Stimulated activated naive CD4-positive, alpha-beta T cell (primary cell): Measurements from ENCODE around the gene STT3B.

Experiments used
- DNase-seq, 6 experiments: peaks; one replicate each; lab custom pipeline; 2025; lab: John Stamatoyannopoulos, UW

STT3B gene

GRCh38 chr3:31648286-31648968 lies 115.7 kb downstream of the STT3B start:
- DNase-seq = no peak

GRCh38 chr3:31652296-31652695 lies 119.6 kb downstream of the STT3B start:
- no peak for DNase-seq

DNA sequence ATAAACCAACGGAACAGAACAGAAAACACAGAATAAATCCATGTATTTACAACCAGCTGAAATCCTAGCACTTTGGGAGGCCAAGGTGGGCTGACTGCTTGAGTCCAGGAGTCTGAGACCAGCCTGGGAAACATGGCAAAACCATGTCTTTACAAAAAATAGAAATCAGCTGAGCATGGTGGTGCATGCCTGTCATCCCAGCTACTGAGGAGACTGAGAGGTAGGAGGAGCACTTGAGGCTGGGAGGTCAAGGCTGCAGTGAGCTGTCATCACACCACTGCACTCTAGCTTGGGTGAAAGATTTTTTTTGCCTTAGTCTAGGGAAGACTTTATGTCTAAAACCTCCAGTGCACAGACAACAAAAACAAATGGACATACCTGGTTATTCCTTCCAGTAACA lies 120.7 kb downstream of the STT3B start:
- DNase-seq = no peak

GRCh38 chr3:31654998-31655397 lies 122.3 kb downstream of the STT3B start:
- DNase-seq = no peak

DNA sequence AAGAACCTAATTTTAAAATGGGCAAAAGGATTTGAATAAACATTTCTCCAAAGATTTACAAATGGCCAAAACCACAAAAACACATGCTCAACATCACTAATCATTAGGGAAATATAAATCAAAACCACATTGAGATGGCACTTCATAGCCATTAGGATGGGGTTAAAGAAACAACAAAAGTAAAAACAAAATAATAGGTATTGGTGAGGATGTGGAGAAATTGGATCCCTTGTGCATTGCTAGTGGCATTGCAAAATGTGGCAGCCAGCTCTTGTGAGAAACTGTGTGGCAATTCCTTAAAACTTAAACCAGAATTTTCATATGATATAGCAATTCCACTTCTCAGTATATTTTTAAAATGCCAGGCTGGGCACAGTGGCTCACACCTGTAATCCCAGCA lies 126.5 kb downstream of the STT3B start:
- DNase-seq = no peak

DNA sequence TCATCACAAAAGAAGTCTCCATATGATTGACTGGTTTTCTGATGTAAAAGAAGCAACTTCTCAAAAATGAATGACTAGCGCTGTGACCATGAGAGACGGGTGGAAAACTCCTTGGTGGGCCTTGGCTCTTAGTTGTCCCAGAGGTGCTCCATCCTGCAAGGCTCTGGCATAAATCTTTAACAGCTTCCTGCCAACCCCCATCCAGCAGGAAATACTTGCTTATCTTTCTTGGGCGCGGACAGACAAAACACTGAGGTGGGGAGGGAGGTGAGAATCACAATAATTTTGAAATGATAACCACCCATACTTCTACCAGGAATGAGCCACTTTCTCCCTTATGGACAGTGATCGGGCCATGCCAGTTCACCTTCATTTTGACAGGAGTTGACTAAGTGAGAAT lies 128.6 kb downstream of the STT3B start:
- no peak for DNase-seq

- no peak for DNase-seq
Measured at GRCh38 chr3:31661993-31662670, 129.4 kb downstream of the STT3B start.

DNA sequence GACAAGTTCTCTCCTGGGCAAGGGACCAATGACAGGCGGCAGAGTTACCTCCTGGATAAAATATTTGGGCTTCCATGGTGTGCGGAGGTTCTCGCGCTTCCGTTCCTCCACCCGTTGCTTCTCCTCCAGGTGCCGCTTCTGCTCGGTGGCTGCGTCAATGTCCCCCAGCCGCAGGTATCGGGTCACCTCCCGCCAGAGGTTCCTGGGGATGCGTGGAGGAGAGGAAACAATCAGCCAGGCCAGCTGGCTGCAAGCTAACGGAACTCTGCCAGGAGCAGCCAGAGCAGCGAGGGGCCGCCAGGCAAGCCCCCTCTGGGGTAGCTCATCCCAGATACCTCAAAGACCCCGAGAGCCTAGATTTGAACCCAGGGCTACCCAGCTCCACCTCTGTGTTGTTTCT lies 131.3 kb downstream of the STT3B start:
- no peak for DNase-seq

DNA sequence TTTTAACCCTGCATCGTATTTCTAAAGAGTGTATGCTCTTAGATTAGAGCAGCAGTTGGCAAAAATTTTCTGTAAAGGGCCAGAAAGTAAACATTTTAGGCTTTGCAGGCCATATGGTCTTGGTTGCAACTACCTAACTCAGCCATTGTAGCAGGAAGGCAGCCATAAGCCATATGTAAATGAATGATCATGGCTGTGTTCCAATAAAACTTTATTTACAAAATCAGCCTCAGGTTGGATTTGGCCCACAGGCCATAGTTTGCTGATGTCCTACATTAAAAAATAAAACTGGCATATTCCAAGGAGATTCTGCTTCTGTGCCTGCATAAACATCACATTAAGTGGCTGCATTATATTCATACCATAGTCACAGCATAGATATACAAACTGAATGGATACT lies 134.9 kb downstream of the STT3B start:
- DNase-seq = no peak

DNA sequence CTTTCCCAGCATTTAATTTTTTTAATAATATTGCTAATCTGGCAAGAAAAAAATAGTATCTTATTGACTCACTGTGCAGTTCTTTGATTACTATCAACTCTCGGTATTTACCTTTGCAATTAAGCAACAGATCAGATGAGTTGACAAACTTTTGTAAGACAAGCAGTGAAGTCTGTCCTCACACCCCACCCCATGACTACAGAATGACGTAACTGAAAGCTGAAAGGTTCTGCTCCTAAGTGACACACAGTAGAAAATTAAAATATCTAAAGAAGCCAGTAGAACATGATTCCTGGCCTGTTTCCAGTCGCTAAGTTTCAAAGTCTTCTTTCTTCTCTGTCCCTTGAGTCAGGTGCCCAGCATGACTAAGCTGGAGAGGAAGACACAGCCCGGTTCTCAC lies 135.5 kb downstream of the STT3B start:
- DNase-seq = no peak

GRCh38 chr3:31670136-31670535 lies 137.4 kb downstream of the STT3B start:
- DNase-seq = no peak

DNA sequence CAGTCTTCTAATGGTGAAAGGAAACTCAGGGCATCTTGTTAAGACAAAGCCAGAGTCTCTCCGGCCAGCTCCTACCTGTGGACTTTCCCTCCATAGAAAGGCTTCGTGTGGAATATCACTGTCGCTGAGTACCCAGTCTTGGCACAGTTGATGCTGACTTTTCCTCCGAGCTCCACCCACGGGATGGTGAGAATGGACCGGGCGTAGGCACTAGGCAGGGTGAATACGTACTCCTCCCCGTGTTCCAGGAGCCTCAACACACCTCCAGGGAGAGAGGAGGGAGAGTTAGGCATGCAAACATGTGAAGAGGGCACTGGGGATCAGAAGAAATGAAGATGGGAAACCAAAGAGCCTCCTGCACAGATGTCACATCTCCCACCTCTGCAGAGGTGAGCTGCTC lies 138.0 kb downstream of the STT3B start:
- no peak for DNase-seq

- no peak for DNase-seq
Measured at GRCh38 chr3:31671451-31671850, 138.7 kb downstream of the STT3B start.

- no peak for DNase-seq
Measured at GRCh38 chr3:31671976-31672375, 139.3 kb downstream of the STT3B start.

DNA sequence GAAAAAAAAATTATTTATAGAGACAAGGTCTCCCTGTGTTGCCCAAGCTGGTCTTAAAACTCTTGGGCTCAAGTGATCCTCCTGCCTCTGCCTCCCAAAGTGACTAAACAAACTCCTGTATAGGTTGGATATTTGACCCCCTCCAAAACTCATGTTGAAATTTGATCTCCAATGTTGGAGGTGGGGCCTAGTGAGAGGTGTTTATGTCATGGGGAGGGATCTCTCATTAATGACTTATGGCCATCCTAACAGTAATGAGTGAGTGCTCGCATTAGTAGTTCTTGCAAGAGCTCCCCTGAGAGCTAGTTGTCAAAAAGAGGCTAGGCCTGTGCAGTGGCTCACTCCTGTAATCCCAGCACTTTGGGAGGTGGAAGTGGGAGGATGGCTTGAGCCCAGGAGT lies 141.2 kb downstream of the STT3B start:
- no peak for DNase-seq

DNA sequence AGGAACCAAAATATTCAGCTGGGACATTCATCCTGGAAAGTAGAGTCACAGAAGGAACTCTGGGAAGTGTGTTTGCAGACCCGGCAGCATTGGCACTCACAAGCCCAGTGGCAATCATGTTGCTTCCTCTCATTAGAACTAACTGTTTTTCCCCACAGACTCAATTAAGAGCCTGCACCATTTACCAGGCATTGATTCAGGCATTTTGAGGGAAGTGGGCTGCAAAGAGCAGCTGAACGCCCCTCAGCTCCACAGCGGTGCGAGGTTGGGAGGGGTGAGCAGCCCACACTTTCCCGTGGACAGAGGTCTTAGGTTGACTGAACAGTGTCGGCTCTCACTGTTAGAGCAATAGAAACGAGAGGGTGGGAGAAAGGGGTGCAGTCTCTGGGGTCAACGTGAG lies 143.8 kb downstream of the STT3B start:
- DNase-seq = no peak

GRCh38 chr3:31680072-31680870 lies 147.5 kb downstream of the STT3B start:
- no peak for DNase-seq
